ENCODE data around the gene NUP85.

NUP85 gene

GRCh38 chr17:75231741-75232464 lies 26.4 kb downstream of the NUP85 start:
- in situ Hi-C loops (cut with MboI; ENCODE audit: low pct_unique_long_range_greater_than_20kb, low sequenced_read_pairs, unreplicated experiment) = no loop called here
- TF ChIP-seq, protein P1, sequence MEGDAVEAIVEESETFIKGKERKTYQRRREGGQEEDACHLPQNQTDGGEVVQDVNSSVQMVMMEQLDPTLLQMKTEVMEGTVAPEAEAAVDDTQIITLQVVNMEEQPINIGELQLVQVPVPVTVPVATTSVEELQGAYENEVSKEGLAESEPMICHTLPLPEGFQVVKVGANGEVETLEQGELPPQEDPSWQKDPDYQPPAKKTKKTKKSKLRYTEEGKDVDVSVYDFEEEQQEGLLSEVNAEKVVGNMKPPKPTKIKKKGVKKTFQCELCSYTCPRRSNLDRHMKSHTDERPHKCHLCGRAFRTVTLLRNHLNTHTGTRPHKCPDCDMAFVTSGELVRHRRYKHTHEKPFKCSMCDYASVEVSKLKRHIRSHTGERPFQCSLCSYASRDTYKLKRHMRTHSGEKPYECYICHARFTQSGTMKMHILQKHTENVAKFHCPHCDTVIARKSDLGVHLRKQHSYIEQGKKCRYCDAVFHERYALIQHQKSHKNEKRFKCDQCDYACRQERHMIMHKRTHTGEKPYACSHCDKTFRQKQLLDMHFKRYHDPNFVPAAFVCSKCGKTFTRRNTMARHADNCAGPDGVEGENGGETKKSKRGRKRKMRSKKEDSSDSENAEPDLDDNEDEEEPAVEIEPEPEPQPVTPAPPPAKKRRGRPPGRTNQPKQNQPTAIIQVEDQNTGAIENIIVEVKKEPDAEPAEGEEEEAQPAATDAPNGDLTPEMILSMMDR (IDR thresholded peaks at IDR 0.05; ENCODE audit: extremely low read depth, insufficient read depth, missing control alignments) = no peak
- no peak for DNase-seq (ENCODE audit: low spot score)

- TF ChIP-seq, protein P1 (IDR thresholded peaks at IDR 0.05; ENCODE audit: extremely low read depth, insufficient read depth, missing control alignments) = no peak
- no peak for DNase-seq (ENCODE audit: low spot score)
- in situ Hi-C loops (cut with MboI; ENCODE audit: low pct_unique_long_range_greater_than_20kb, low sequenced_read_pairs, unreplicated experiment) = no loop called here
These were observed 27.3 kb downstream of the NUP85 start for GRCh38 chr17:75232786-75233185.

GRCh38 chr17:75237100-75238014 lies 31.9 kb downstream of the NUP85 start:
- TF ChIP-seq, protein P1 (IDR thresholded peaks at IDR 0.05; ENCODE audit: extremely low read depth, insufficient read depth, missing control alignments) = no peak

GRCh38 chr17:75238020-75238580 lies 32.6 kb downstream of the NUP85 start:
- DNase-seq (ENCODE audit: low spot score) = no peak
- in situ Hi-C loops (cut with MboI; ENCODE audit: low pct_unique_long_range_greater_than_20kb, low sequenced_read_pairs, unreplicated experiment) = no loop called here
- TF ChIP-seq, protein P1 (IDR thresholded peaks at IDR 0.05; ENCODE audit: extremely low read depth, insufficient read depth, missing control alignments) = no peak

More at GRCh38 chr17:75237100-75238014, 31.9 kb downstream of the NUP85 start:
- in situ Hi-C loops (cut with MboI; ENCODE audit: low pct_unique_long_range_greater_than_20kb, low sequenced_read_pairs, unreplicated experiment) = no loop called here
- DNase-seq (ENCODE audit: low spot score) = no peak

DNA sequence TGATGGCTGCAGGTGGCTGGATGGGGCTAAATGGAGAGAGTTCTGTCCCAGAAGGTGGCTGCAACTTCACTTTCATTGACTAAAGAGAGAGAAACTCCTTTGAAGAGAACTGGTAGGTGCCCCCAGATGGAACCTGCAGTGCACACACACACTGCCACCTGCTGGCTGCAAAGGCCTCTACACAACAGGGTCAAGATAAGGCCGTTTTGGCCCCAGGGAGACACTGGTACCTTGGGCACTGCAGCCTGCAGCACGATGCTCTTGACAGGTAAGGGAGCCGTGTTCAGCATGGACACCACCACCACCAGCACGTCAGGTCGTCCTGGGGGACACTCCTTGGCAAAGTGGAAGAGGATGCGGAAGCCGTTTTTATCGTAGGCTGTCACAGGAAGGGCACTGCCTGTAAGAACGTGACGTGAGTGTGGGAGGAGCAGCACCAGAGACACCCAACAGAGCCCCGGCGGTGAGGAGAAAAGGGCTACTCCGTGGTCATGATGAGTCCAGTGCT lies 33.3 kb downstream of the NUP85 start:
- TF ChIP-seq, protein P1 (IDR thresholded peaks at IDR 0.05; ENCODE audit: extremely low read depth, insufficient read depth, missing control alignments) = peak; percentile 85
- in situ Hi-C loops (cut with MboI; ENCODE audit: low pct_unique_long_range_greater_than_20kb, low sequenced_read_pairs, unreplicated experiment) = no loop called here
- DNase-seq (ENCODE audit: low spot score) = peak; percentile 88

DNA sequence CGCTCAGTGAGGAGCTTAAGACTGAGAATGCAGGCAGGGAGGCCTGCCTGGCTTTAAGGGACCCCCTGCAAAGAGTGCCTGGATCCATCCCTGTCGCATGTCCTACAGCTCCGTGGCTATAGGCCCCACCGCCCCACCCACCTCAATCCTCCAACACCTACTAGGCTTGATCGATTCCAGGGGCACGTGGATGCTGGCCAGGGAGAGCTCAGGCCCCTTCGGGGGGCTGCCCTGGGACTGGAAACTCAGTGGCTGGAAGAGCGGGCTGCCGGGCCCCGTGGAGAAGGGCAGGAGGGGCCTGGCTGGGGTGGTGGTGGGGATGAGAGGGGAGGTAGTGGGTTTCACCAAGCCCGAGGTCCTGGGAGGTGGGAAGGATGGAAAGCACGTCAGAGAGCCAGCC lies 33.7 kb downstream of the NUP85 start:
- TF ChIP-seq, protein P1 (IDR thresholded peaks at IDR 0.05; ENCODE audit: extremely low read depth, insufficient read depth, missing control alignments) = no peak
- DNase-seq (ENCODE audit: low spot score) = no peak
- in situ Hi-C loops (cut with MboI; ENCODE audit: low pct_unique_long_range_greater_than_20kb, low sequenced_read_pairs, unreplicated experiment) = no loop called here
